ENCODE measurements around the gene KCNJ5.

- no peak for TF ChIP-seq POLR2A (IDR thresholded peaks at IDR 0.05; ENCODE audit: low read length)
- no peak for TF ChIP-seq GATA1 (IDR thresholded peaks at IDR 0.05; ENCODE audit: low read depth, low read length)
Measured at GRCh38 chr11:128920666-128921065, 29.5 kb downstream of the KCNJ5 start.
